ENCODE results near the gene LMAN2.

DNA sequence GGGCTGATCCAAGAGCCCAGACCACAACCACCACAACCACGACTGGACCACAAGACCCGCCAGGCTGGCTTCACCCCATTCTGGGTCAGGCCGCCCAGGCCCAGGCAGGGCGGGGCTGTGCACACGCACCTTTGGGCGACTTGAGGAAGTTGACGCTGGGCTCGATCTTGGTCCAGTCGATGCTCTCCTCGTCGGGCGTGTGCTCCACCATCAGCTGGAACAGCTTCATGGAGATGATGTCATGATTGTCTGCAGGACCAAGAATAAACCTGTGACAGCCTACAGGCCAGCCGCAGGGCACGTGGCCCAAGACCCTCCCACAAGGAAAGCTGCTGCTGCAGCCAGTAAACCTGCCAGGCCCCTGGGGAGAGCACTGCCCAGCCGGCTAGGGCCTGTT is 17.3 kb downstream of the LMAN2 start:
- TF ChIP-seq EZH2 (IDR thresholded peaks at IDR 0.05; ENCODE audit: low read depth, unreplicated experiment) (no peak), POLR2AphosphoS5 (IDR thresholded peaks at IDR 0.05; ENCODE audit: low read depth) (no peak), NANOG (IDR thresholded peaks at IDR 0.05; ENCODE audit: borderline replicate concordance) (no peak)
- TF ChIP-seq, protein P1, sequence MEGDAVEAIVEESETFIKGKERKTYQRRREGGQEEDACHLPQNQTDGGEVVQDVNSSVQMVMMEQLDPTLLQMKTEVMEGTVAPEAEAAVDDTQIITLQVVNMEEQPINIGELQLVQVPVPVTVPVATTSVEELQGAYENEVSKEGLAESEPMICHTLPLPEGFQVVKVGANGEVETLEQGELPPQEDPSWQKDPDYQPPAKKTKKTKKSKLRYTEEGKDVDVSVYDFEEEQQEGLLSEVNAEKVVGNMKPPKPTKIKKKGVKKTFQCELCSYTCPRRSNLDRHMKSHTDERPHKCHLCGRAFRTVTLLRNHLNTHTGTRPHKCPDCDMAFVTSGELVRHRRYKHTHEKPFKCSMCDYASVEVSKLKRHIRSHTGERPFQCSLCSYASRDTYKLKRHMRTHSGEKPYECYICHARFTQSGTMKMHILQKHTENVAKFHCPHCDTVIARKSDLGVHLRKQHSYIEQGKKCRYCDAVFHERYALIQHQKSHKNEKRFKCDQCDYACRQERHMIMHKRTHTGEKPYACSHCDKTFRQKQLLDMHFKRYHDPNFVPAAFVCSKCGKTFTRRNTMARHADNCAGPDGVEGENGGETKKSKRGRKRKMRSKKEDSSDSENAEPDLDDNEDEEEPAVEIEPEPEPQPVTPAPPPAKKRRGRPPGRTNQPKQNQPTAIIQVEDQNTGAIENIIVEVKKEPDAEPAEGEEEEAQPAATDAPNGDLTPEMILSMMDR (conservative IDR thresholded peaks at IDR 0.05; ENCODE audit: low read depth in 2 of 2): no peak

Measured in GM23338 (cell line).